ENCODE data around the gene KCNH2. TPM values are rescaled to one million over a fixed set of nuclear protein-coding genes. Genes with fewer than 3 reads are reported as not detected.
"Not testable (repeated sequence)": the region's sequence is repeated elsewhere in the genome, so short reads cannot be mapped to it uniquely, and the experiment has no call there.

Gene KCNH2
- total RNA-seq, 1 experiment from 2014 or later = 1.5 TPM

DNA sequence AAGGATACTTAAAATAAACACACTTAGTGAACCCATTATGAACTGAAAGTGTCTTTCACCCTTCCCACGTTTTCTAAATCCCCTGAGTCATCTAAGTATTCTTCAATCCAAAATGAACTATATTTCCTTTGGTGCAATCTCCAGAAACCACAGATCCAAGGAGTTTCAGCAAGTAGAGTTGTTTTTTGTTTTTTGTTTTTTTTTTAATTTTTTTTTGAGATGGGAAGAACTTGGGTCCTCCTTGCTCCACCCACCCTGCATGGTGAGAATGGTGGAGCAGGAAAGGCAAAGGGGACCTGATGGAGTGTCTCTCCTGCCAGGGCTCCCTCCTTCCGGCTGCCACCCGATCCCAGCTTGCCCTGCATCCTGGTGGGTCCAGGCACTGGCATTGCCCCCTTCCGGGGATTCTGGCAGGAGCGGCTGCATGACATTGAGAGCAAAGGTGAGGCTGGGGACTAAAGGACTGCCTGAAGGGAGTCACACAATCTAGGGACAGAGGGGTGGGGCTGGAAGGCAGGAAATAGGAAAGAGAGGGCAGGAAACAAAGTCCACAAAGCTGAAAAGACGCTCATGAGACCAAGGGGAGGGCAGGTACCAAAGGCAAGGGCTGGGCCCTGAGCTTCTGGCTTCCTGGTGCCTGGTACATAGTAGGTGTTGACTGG, 34.0 kb upstream of the KCNH2 start:
- Histone ChIP-seq H3K36me3 (ENCODE audit: insufficient read depth, low read length, poor library complexity, severe bottlenecking) (no peaks in the 10 kb centered on the region), H3K4me1 (ENCODE audit: insufficient read depth, low read length, poor library complexity, severe bottlenecking) (peaks cover 26% of the 10 kb centered on the region), H3K9me3 (ENCODE audit: low read depth, low read length, poor library complexity, severe bottlenecking) (no peaks in the 10 kb centered on the region), H3K4me3 (ENCODE audit: low read depth, low read length, poor library complexity, severe bottlenecking) (no peak overlapping the region), H3K27ac (ENCODE audit: low read depth, low read length, poor library complexity, severe bottlenecking) (no peak overlapping the region), H3K27me3 (replicated peaks; ENCODE audit: insufficient read depth, low read depth, low read length, poor library complexity) (no peaks in the 10 kb centered on the region)
- POLR2A ChIA-PET (ENCODE audit: low non-redundant PET) = no interaction called here
- no peak for DNase-seq (ENCODE audit: low spot score)
- TF ChIP-seq, protein P1, sequence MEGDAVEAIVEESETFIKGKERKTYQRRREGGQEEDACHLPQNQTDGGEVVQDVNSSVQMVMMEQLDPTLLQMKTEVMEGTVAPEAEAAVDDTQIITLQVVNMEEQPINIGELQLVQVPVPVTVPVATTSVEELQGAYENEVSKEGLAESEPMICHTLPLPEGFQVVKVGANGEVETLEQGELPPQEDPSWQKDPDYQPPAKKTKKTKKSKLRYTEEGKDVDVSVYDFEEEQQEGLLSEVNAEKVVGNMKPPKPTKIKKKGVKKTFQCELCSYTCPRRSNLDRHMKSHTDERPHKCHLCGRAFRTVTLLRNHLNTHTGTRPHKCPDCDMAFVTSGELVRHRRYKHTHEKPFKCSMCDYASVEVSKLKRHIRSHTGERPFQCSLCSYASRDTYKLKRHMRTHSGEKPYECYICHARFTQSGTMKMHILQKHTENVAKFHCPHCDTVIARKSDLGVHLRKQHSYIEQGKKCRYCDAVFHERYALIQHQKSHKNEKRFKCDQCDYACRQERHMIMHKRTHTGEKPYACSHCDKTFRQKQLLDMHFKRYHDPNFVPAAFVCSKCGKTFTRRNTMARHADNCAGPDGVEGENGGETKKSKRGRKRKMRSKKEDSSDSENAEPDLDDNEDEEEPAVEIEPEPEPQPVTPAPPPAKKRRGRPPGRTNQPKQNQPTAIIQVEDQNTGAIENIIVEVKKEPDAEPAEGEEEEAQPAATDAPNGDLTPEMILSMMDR (conservative IDR thresholded peaks at IDR 0.05; ENCODE audit: low read depth, low read length) = no peak
- TF ChIP-seq EZH2 (IDR thresholded peaks at IDR 0.05; ENCODE audit: borderline replicate concordance, low read depth, low read length, poor library complexity, severe bottlenecking) = no peak
- BruUV-seq (replicated peaks) = no TSS peak
- CTCF ChIA-PET = interaction anchor here (0.6 kb wide), 1 partner anchor 67 kb away, joined by 3 read pairs; no protein-coding TSS in a partner anchor
- intact Hi-C loops (cut with micrococcal nuclease; ENCODE audit: unreplicated experiment) = loop anchor here (2.0 to 5.0 kb wide), 2 partner anchors 49 to 100 kb away; no protein-coding TSS in a partner anchor

DNA sequence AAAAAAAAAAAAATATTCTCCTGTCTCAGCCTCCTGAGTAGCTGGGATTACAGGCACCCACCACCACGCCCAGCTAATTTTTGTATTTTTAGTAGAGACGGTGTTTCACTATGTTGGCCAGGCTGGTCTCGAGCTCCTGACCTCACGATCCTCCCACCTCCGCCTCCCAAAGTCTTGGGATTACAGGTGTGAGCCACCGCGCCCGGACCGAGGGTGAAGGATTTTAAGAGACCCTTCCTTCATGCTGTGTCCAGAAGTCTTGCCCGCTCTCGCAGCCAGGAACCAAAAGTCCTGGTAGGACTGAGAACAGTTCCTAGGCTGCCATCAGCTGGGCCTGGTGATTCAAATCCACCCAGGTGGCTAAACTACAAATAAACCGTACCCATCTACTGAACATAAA, 33.5 kb upstream of the KCNH2 start:
- H3K4me3 ChIP-seq (ENCODE audit: low read depth, low read length, poor library complexity, severe bottlenecking); POLR2A ChIA-PET (ENCODE audit: low non-redundant PET); DNase-seq (ENCODE audit: low spot score); H3K27ac ChIP-seq (ENCODE audit: low read depth, low read length, poor library complexity, severe bottlenecking); H3K36me3 ChIP-seq (ENCODE audit: insufficient read depth, low read length, poor library complexity, severe bottlenecking); BruUV-seq (replicated peaks); H3K9me3 ChIP-seq (ENCODE audit: low read depth, low read length, poor library complexity, severe bottlenecking); H3K27me3 ChIP-seq (replicated peaks; ENCODE audit: insufficient read depth, low read depth, low read length, poor library complexity): not testable (repeated sequence)
- H3K4me1 ChIP-seq (ENCODE audit: insufficient read depth, low read length, poor library complexity, severe bottlenecking) = peaks cover 26% of the 10 kb centered on the region
- intact Hi-C loops (cut with micrococcal nuclease; ENCODE audit: unreplicated experiment) = loop anchor here (2.0 to 5.0 kb wide), 2 partner anchors 49 to 101 kb away; no protein-coding TSS in a partner anchor
- CTCF ChIA-PET = interaction anchor here (0.6 kb wide), 1 partner anchor 66 kb away, joined by 3 read pairs; no protein-coding TSS in a partner anchor

DNA sequence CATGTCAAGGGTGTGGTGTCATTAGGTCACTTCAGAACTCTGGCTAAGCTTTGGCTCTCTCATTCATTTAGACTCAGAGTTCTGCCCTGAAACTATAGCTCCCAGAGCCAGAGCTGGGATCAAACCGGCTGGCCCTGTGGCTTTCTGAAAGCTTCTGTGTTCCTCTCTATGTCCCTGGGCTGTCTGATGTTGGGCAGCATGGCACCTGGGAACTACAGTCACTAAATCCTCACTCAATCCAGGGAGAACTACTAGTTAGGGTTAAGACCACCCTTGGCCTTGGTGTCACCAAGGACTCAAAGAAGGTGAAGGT, 32.9 kb upstream of the KCNH2 start:
- no TSS peak for BruUV-seq (replicated peaks)
- ChIA-PET POLR2A (ENCODE audit: low non-redundant PET) (no interaction called here), CTCF (no interaction called here)
- Histone ChIP-seq H3K27ac (ENCODE audit: low read depth, low read length, poor library complexity, severe bottlenecking) (no peak overlapping the region), H3K4me3 (ENCODE audit: low read depth, low read length, poor library complexity, severe bottlenecking) (no peak overlapping the region), H3K36me3 (ENCODE audit: insufficient read depth, low read length, poor library complexity, severe bottlenecking) (no peaks in the 10 kb centered on the region), H3K27me3 (replicated peaks; ENCODE audit: insufficient read depth, low read depth, low read length, poor library complexity) (no peaks in the 10 kb centered on the region), H3K4me1 (ENCODE audit: insufficient read depth, low read length, poor library complexity, severe bottlenecking) (peaks cover 26% of the 10 kb centered on the region), H3K9me3 (ENCODE audit: low read depth, low read length, poor library complexity, severe bottlenecking) (no peaks in the 10 kb centered on the region)
- no peak for TF ChIP-seq EZH2 (IDR thresholded peaks at IDR 0.05; ENCODE audit: borderline replicate concordance, low read depth, low read length, poor library complexity, severe bottlenecking)
- TF ChIP-seq, protein P1 (conservative IDR thresholded peaks at IDR 0.05; ENCODE audit: low read depth, low read length) = no peak
- DNase-seq (ENCODE audit: low spot score) = no peak
- intact Hi-C loops (cut with micrococcal nuclease; ENCODE audit: unreplicated experiment) = loop anchor here (5.0 kb wide), 1 partner anchor 101 kb away; no protein-coding TSS in a partner anchor
